ENCODE results near the gene CLK2. TPM values are rescaled to one million over a fixed set of nuclear protein-coding genes. Genes with fewer than 3 reads are reported as not detected.

The CLK2 gene
- total RNA-seq, 1 donor from 2014 or later = 18.1 TPM

DNA sequence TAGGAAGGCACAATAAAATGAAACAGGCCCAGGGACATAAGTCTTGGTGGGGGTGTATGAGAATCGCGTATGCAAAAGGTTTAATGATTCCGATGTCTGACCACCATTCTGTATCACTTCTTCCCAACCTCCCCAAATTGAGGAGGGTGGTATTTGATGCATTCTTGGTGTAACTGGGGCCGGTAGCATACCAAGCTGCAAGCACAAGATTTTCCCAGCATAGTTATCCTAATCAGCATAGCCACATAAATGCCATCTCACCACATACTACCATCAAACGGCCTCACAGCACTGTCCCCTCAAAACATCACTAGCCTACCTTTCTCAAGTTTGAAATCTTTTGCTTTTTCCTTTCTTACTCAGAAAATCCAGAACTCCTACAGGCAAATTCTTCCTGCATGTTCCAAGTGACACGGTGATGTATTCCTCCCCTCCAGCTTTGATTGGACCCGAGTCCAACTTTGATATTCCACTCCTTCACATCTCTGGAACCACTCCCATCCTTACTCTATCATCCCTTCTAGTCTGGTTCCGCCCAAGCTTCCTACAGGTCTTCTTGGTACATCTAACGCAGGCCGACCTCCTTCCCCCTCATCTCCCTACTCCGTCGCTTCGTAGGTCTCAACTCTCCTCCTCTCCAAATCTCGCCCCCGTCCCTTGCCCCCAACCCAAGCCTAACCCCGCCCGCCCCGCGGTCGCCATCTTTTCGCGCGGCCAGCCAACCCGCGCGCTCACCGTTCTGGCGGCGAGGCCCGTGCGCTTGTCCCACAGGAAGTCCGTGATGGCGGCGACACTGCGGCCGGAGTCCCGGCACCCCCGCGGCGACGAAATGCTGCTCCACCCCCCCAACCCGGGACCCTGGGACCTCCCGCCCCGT is 600 bp downstream of the CLK2 start:
- no peaks in the 10 kb centered on the region for H3K27me3 ChIP-seq (ENCODE audit: low read depth)
- intact Hi-C loops (cut with micrococcal nuclease) = no loop called here
- no peak for DNase-seq
- peaks cover 33% of the 10 kb centered on the region for H3K36me3 ChIP-seq
- H3K27ac ChIP-seq (replicated peaks) = peak overlapping the region; percentile 97
- TF ChIP-seq, protein P1, sequence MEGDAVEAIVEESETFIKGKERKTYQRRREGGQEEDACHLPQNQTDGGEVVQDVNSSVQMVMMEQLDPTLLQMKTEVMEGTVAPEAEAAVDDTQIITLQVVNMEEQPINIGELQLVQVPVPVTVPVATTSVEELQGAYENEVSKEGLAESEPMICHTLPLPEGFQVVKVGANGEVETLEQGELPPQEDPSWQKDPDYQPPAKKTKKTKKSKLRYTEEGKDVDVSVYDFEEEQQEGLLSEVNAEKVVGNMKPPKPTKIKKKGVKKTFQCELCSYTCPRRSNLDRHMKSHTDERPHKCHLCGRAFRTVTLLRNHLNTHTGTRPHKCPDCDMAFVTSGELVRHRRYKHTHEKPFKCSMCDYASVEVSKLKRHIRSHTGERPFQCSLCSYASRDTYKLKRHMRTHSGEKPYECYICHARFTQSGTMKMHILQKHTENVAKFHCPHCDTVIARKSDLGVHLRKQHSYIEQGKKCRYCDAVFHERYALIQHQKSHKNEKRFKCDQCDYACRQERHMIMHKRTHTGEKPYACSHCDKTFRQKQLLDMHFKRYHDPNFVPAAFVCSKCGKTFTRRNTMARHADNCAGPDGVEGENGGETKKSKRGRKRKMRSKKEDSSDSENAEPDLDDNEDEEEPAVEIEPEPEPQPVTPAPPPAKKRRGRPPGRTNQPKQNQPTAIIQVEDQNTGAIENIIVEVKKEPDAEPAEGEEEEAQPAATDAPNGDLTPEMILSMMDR (IDR thresholded peaks at IDR 0.05; ENCODE audit: borderline replicate concordance) = no peak
- H3K4me3 ChIP-seq = peak overlapping the region; percentile 89
- H3K4me1 ChIP-seq = peaks cover 53% of the 10 kb centered on the region
- H3K9me3 ChIP-seq (replicated peaks) = no peaks in the 10 kb centered on the region

DNA sequence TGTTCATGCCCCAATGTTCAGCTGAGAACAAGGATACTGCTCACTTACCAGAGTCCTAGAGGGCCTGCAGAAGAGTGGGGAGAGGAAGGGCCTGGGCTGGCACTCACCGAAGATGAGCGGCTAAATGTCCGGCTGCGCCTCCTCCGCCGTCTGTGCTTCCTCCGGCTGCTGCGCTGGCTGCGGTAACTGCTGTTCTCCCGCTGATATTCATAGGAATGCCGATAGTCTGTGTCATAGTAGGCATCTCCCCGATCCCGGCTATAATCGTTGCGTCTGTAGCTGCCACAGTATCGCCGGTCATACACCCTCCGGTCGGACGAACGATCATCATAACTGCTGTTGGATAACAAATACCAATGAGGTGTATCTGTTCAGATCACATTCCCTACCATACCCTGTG is 3.9 kb downstream of the CLK2 start:
- TF ChIP-seq, protein P1 (IDR thresholded peaks at IDR 0.05; ENCODE audit: borderline replicate concordance) = no peak
- H3K9me3 ChIP-seq (replicated peaks) = no peaks in the 10 kb centered on the region
- H3K4me3 ChIP-seq = no peak overlapping the region
- DNase-seq = no peak
- H3K36me3 ChIP-seq = peaks cover 66% of the 10 kb centered on the region
- no peaks in the 10 kb centered on the region for H3K27me3 ChIP-seq (ENCODE audit: low read depth)
- intact Hi-C loops (cut with micrococcal nuclease) = no loop called here
- peaks cover 52% of the 10 kb centered on the region for H3K4me1 ChIP-seq
- no peak overlapping the region for H3K27ac ChIP-seq (replicated peaks)

DNA sequence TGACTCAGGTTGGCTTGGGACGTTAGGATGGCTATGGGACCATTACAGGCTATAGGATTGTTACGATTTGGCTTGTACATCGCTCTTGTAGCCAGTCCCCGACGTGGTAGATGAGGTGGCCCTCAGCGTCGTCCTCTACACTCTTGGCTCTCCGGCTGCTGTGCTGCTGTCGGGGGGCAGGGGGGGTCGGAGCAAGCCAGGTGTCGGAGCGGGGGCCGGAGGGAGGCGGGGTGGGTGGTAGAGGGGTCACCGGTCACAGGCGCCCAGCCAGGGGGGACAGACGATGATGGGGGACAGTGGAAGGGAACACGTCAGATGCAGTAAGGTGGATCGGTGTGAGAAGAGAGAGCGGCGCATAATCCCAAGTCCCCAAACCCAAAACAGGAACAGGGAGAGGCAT is 4.7 kb downstream of the CLK2 start:
- peaks cover 46% of the 10 kb centered on the region for H3K4me1 ChIP-seq
- no peak overlapping the region for H3K4me3 ChIP-seq
- TF ChIP-seq, protein P1 (IDR thresholded peaks at IDR 0.05; ENCODE audit: borderline replicate concordance) = no peak
- no peaks in the 10 kb centered on the region for H3K27me3 ChIP-seq (ENCODE audit: low read depth)
- no peak overlapping the region for H3K27ac ChIP-seq (replicated peaks)
- intact Hi-C loops (cut with micrococcal nuclease) = no loop called here
- peaks cover 74% of the 10 kb centered on the region for H3K36me3 ChIP-seq
- H3K9me3 ChIP-seq (replicated peaks) = no peaks in the 10 kb centered on the region
- DNase-seq = no peak

DNA sequence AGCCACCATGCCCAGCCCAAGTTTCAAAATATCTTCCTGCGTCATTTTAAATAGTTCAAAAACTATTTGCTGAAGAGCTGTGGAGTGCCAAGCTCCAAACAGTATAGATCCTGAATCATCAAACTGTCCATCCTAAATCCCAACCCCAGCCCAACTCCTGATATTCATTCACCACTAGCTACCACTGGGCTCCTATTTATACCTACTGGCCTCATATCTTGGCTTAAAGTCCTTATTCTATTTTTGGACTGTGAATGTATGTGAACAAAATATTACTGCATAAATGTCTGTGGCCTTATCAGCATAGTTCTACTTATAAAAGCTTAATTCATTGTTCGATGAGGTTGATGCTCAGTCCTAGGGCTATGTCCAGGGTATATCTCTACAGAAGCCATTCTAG is 5.9 kb downstream of the CLK2 start:
- Histone ChIP-seq H3K4me1 (peaks cover 43% of the 10 kb centered on the region), H3K4me3 (no peak overlapping the region), H3K36me3 (peaks cover 82% of the 10 kb centered on the region), H3K27ac (replicated peaks) (peak overlapping the region; percentile 60), H3K9me3 (replicated peaks) (no peaks in the 10 kb centered on the region), H3K27me3 (ENCODE audit: low read depth) (no peaks in the 10 kb centered on the region)
- TF ChIP-seq, protein P1 (IDR thresholded peaks at IDR 0.05; ENCODE audit: borderline replicate concordance) = no peak
- DNase-seq = no peak
- intact Hi-C loops (cut with micrococcal nuclease) = no loop called here

DNA sequence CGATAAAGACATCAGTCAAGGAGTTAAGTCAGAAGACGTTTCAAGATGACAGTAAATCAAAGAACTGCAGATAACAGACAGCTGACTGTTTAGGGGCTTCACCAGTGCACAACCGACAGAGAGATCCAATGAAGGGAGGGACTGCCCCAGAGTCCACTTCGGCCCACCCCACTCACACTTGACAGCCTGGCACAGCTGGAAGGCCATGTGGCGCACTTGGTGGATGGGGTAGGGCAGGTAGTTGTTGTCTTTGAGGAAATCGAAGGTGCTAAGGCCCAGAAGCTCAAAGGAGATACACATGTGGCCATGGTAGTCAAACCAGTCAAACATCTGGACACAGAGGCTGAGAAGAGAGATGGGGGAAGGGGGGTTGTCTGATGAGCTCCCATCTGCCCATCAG is 6.8 kb downstream of the CLK2 start:
- peaks cover 40% of the 10 kb centered on the region for H3K4me1 ChIP-seq
- H3K9me3 ChIP-seq (replicated peaks) = no peaks in the 10 kb centered on the region
- H3K27me3 ChIP-seq (ENCODE audit: low read depth) = no peaks in the 10 kb centered on the region
- DNase-seq = no peak
- peak overlapping the region; percentile 60 for H3K27ac ChIP-seq (replicated peaks)
- H3K36me3 ChIP-seq = peaks cover 82% of the 10 kb centered on the region
- intact Hi-C loops (cut with micrococcal nuclease) = no loop called here
- H3K4me3 ChIP-seq = no peak overlapping the region
- TF ChIP-seq, protein P1 (IDR thresholded peaks at IDR 0.05; ENCODE audit: borderline replicate concordance) = no peak
